ENCODE measurements around the gene AFMID.

DNA sequence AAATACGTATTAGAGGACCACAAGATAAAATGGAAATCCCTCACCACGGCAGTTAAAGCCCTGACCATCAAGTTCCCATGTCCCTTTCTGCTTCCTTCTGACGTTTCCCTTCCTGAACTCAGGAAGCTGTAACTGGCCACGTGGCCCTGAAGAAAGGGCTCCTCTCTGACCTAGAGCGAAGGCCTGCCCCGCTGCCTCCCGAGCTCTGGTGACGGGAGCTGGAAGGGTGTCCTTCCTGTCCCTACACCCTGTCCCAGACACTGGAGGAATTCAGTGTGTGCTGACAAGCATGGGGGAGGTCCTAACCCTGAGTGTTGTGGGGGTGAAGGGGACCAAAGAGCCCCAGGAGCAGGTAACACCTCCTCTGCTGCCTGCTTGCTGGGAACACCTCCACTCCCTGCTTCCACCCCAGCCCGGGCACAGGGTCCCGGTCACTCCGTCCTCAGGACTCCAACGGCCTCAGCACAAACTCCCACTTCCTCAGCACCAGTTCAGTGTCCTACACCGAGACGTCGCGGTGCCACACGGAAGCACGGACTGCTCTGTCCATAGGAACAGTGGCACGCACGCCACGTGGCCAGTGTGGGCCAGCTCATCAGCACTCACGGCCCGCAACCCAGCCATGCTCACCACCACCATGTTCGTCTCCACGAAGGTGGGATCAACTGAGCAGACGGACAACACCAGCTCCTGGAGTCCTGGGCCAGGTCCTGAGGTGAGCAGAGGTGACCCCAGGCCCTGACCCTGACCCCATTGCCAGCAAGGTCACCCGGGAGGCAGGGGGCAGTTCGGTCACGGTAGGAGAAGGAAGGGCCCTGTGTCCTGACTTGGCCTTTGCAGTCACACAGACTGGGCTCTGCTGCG lies 61.1 kb downstream of the AFMID start:
- TF ChIP-seq, protein P1, sequence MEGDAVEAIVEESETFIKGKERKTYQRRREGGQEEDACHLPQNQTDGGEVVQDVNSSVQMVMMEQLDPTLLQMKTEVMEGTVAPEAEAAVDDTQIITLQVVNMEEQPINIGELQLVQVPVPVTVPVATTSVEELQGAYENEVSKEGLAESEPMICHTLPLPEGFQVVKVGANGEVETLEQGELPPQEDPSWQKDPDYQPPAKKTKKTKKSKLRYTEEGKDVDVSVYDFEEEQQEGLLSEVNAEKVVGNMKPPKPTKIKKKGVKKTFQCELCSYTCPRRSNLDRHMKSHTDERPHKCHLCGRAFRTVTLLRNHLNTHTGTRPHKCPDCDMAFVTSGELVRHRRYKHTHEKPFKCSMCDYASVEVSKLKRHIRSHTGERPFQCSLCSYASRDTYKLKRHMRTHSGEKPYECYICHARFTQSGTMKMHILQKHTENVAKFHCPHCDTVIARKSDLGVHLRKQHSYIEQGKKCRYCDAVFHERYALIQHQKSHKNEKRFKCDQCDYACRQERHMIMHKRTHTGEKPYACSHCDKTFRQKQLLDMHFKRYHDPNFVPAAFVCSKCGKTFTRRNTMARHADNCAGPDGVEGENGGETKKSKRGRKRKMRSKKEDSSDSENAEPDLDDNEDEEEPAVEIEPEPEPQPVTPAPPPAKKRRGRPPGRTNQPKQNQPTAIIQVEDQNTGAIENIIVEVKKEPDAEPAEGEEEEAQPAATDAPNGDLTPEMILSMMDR (IDR thresholded peaks at IDR 0.05; ENCODE audit: insufficient read depth, low read length), result no peak
- TF ChIP-seq, protein P2, sequence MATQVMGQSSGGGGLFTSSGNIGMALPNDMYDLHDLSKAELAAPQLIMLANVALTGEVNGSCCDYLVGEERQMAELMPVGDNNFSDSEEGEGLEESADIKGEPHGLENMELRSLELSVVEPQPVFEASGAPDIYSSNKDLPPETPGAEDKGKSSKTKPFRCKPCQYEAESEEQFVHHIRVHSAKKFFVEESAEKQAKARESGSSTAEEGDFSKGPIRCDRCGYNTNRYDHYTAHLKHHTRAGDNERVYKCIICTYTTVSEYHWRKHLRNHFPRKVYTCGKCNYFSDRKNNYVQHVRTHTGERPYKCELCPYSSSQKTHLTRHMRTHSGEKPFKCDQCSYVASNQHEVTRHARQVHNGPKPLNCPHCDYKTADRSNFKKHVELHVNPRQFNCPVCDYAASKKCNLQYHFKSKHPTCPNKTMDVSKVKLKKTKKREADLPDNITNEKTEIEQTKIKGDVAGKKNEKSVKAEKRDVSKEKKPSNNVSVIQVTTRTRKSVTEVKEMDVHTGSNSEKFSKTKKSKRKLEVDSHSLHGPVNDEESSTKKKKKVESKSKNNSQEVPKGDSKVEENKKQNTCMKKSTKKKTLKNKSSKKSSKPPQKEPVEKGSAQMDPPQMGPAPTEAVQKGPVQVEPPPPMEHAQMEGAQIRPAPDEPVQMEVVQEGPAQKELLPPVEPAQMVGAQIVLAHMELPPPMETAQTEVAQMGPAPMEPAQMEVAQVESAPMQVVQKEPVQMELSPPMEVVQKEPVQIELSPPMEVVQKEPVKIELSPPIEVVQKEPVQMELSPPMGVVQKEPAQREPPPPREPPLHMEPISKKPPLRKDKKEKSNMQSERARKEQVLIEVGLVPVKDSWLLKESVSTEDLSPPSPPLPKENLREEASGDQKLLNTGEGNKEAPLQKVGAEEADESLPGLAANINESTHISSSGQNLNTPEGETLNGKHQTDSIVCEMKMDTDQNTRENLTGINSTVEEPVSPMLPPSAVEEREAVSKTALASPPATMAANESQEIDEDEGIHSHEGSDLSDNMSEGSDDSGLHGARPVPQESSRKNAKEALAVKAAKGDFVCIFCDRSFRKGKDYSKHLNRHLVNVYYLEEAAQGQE (IDR thresholded peaks at IDR 0.05; ENCODE audit: insufficient replicate concordance, low read depth), result no peak
